Brain microvascular endothelial cell (primary cell): ENCODE results near the gene TMEM238.
"Not testable (repeated sequence)": the region's sequence is repeated elsewhere in the genome, so short reads cannot be mapped to it uniquely, and the experiment has no call there.

Experiments
- DNase-seq: peaks from one replicate; pipeline ENCODE4 v3.0.0-alpha.2; 2020
- H3K27ac ChIP-seq: fragments of 250-450 bp; sonication (Bioruptor Pico); 2 replicates; pipeline ENCODE4 v1.5.1; 2020; ENCODE audit warnings: mild to moderate bottlenecking, moderate library complexity
- H3K27me3 ChIP-seq: fragments of 250-450 bp; sonication (Bioruptor Pico); replicated peaks from 2 replicates; pipeline ENCODE4 v1.5.1; 2020; ENCODE audit warnings: mild to moderate bottlenecking
- H3K36me3 ChIP-seq: fragments of 250-450 bp; sonication (Bioruptor Pico); replicated peaks from 2 replicates; pipeline ENCODE4 v1.5.1; 2020; ENCODE audit warnings: mild to moderate bottlenecking
- H3K4me3 ChIP-seq: 2 replicates; pipeline ENCODE4 v1.5.1; 2011; ENCODE audit warnings: low read depth, mild to moderate bottlenecking, control low read depth, low read length, moderate library complexity
- CTCF ChIP-seq: IDR thresholded peaks from 2 replicates; pipeline ENCODE4 v1.5.1; 2011; ENCODE audit warnings: low read depth, mild to moderate bottlenecking, moderate library complexity, low read length, control low read depth, inconsistent platforms; ENCODE audit errors: missing control alignments
- in situ Hi-C: cut with HindIII; loops from 2 replicates; pipeline ENCODE4 v1.10.0; 2017; ENCODE audit warnings: low sequenced_read_pairs, low pct_ligation_motif_present

The TMEM238 gene

GRCh38 chr19:55336101-55336500, 48.0 kb downstream of the TMEM238 start:
- no peak overlapping the region for H3K27ac ChIP-seq

GRCh38 chr19:55333870-55334269, 50.2 kb downstream of the TMEM238 start:
- Histone ChIP-seq H3K27me3 (no peaks in the 10 kb centered on the region), H3K36me3 (no peaks in the 10 kb centered on the region), H3K27ac (no peak overlapping the region), H3K4me3 (no peak overlapping the region)
- DNase-seq = no peak
- no peak for TF ChIP-seq CTCF
- in situ Hi-C loops = no loop called here

More at GRCh38 chr19:55336101-55336500, 48.0 kb downstream of the TMEM238 start:
- in situ Hi-C loops = no loop called here
- Histone ChIP-seq H3K27me3 (no peaks in the 10 kb centered on the region), H3K4me3 (no peak overlapping the region), H3K36me3 (no peaks in the 10 kb centered on the region)
- DNase-seq = no peak
- TF ChIP-seq CTCF = no peak

DNA sequence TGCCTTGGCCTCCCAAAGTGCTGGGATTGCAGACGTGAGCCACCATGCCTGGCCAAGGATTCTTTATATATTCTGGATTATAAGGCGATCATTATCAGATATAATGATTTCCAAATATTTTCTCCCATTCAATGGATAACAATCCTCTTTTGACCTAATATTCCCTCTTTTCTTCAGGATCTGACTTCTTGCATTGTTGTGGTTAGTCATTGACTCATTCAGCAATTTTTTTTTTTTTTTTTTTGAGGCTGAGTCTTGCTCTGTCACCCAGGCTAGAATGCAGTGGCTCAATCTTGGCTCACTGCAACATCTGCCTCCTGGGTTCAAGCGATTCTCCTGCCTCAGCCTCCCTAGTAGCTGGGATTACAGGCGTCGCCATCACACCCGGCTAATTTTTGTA, 54.3 kb downstream of the TMEM238 start:
- H3K27me3 ChIP-seq, H3K4me3 ChIP-seq, H3K36me3 ChIP-seq, H3K27ac ChIP-seq, in situ Hi-C loops: not testable (repeated sequence)
- peak; percentile 24 for DNase-seq
